Liver (tissue), 9 donors: ENCODE measurements around the gene B4GALT6. TPM values are rescaled to one million over a fixed set of nuclear protein-coding genes. Genes with fewer than 3 reads are reported as not detected.

Experiments used
- DNase-seq: peaks from one replicate; pipeline ENCODE4 v3.0.0-alpha.2; 2017; ENCODE audit warnings: low spot score
- H3K27ac ChIP-seq, 2 donors: one replicate each; pipeline ENCODE4 v1.7.0; 2013; ENCODE audit warnings: inconsistent platforms in 2 of 2, low read length in 2 of 2, control low read depth in 1 of 2, low read depth in 1 of 2, mild to moderate bottlenecking in 1 of 2
- H3K27me3 ChIP-seq, 4 donors: one replicate each; pipeline versions ENCODE4 v1.6.1 to v1.7.0; 2013; ENCODE audit warnings: low read length in 3 of 4, inconsistent platforms in 1 of 4, mild to moderate bottlenecking in 1 of 4, moderate library complexity in 1 of 4; ENCODE audit not compliant: control insufficient read depth in 4 of 4, insufficient read depth in 4 of 4
- H3K36me3 ChIP-seq, 4 donors: one replicate each; pipeline versions ENCODE4 v1.6.1 to v1.7.0; 2013; ENCODE audit warnings: low read length in 3 of 4, mild to moderate bottlenecking in 3 of 4, low read depth in 1 of 4, moderate library complexity in 1 of 4; ENCODE audit not compliant: control insufficient read depth in 4 of 4, insufficient read depth in 3 of 4
- H3K4me1 ChIP-seq, 4 donors: one replicate each; pipeline versions ENCODE4 v1.6.1 to v1.7.0; 2013; ENCODE audit warnings: low read length in 3 of 4, mild to moderate bottlenecking in 3 of 4, moderate library complexity in 1 of 4; ENCODE audit not compliant: control insufficient read depth in 4 of 4, insufficient read depth in 4 of 4
- H3K4me3 ChIP-seq, 3 donors: one replicate each; pipeline versions ENCODE4 v1.6.1 to v1.7.0; 2013; ENCODE audit warnings: low read length in 3 of 3, control low read depth in 1 of 3, low read depth in 1 of 3, mild to moderate bottlenecking in 1 of 3
- H3K9ac ChIP-seq, 2 donors: one replicate each; pipeline ENCODE4 v1.7.0; 2013; ENCODE audit warnings: low read length in 2 of 2, mild to moderate bottlenecking in 2 of 2, moderate library complexity in 2 of 2, control low read depth in 1 of 2, low read depth in 1 of 2
- H3K9me3 ChIP-seq, 4 donors: one replicate each; pipeline versions ENCODE4 v1.6.1 to v1.7.0; 2013; ENCODE audit warnings: low read length in 3 of 4; ENCODE audit not compliant: control insufficient read depth in 4 of 4
- ATF3 ChIP-seq: IDR thresholded peaks from 2 replicates; pipeline ENCODE4 v1.6.1; 2016; ENCODE audit warnings: antibody characterized with exemption
- CTCF ChIP-seq: fragments of 150-350 bp; IDR thresholded peaks from 2 replicates; pipeline ENCODE4 v1.5.1; 2017; ENCODE audit warnings: improper control_type of control experiment, low read depth, low read length; ENCODE audit not compliant: missing input control
- EGR1 ChIP-seq, 2 donors: IDR thresholded peaks; 2 replicates each; pipeline ENCODE4 v1.6.1; 2016 to 2018; ENCODE audit warnings: antibody characterized with exemption in 2 of 2, low read depth in 2 of 2
- FOXA1 ChIP-seq: IDR thresholded peaks from 2 replicates; pipeline ENCODE4 v1.6.1; 2016; ENCODE audit warnings: antibody characterized with exemption
- FOXA2 ChIP-seq: IDR thresholded peaks from 2 replicates; pipeline ENCODE4 v1.6.1; 2016; ENCODE audit warnings: antibody characterized with exemption
- HNF4G ChIP-seq: IDR thresholded peaks from 2 replicates; pipeline ENCODE4 v1.6.1; 2016; ENCODE audit warnings: antibody characterized with exemption
- JUND ChIP-seq, 2 donors: IDR thresholded peaks; 2 replicates each; pipeline ENCODE4 v1.6.1; 2016; ENCODE audit warnings: antibody characterized with exemption in 2 of 2
- MAX ChIP-seq: IDR thresholded peaks from 2 replicates; pipeline ENCODE4 v1.6.1; 2016; ENCODE audit warnings: antibody characterized with exemption
- NR2F2 ChIP-seq: IDR thresholded peaks from 2 replicates; pipeline ENCODE4 v1.6.1; 2016; ENCODE audit warnings: antibody characterized with exemption
- SP1 ChIP-seq: IDR thresholded peaks from 2 replicates; pipeline ENCODE4 v1.6.1; 2018; ENCODE audit warnings: antibody characterized with exemption, mild to moderate bottlenecking
- TAF1 ChIP-seq: conservative IDR thresholded peaks from 2 replicates; pipeline ENCODE4 v1.6.1; 2016; ENCODE audit warnings: antibody characterized with exemption, mild to moderate bottlenecking
- WGBS: extraction: QIAGEN DNeasy Blood & Tissue Kit; methylation state at CpG from one replicate; pipeline ENCODE4 v1.1.7; 2013; 5-methylcytosine and 5-hydroxymethylcytosine counted together
- polyA plus RNA-seq, 2 donors: library from polyadenylated mRNA; stranded (reverse) in 1 of 2; unstranded in 1 of 2; fragments of 200-250 nt in 1 of 2; fragments of >200 nt in 1 of 2; fragmentation: Nextera tagmentation in 1 of 2; extraction: Ambion mirVana in 1 of 2; gene quantifications; one replicate each; pipeline versions ENCODE4 v1.2.1 to v1.2.3, GENCODE V29; 2013 to 2015
- total RNA-seq, 2 donors: library from RNA; depleted of rRNA; stranded (reverse); fragments of >200 nt; gene quantifications; one replicate each; pipeline ENCODE4 v1.2.3, GENCODE V29; 2014
- TF ChIP-seq, protein P1 (sequence below): IDR thresholded peaks from 2 replicates; pipeline ENCODE4 v1.6.1; 2016; ENCODE audit warnings: antibody characterized with exemption, mild to moderate bottlenecking
- donor health status: healthy.
- donor health status: healthy.
- donor health status: healthy.
- donor health status: healthy.
- donor health status: healthy.

B4GALT6 gene
- total and polyA plus RNA-seq, 4 donors = 0.48 to 4.2 (median 0.61) TPM

DNA sequence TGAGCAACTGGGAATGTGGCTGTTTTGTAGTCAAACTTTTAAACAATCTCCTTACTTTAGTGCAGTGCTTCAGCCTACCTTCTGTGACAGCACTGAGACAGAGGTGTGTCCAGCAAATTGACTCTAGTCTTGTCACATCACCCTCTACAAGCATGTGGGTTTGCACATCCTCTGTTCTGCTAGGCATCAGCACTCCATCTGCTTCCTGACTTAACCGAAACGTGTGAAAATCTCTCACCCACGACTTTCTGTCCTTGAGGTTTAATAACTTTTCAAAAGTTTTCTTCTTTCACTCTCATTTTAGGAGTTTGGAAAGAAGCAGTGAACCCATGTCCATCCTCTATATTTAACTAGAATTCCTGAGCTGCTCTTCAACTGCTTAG, 50.1 kb downstream of the B4GALT6 start:
- H3K9me3 ChIP-seq = no peaks in the 10 kb centered on the region
- no peak for DNase-seq
- H3K27me3 ChIP-seq = no peaks in the 10 kb centered on the region
- H3K4me1 ChIP-seq = peaks cover 0 to 4% (median 0%) of the 10 kb centered on the region in 4 donors
- WGBS = 68% methylated on average over 3 of the region's 3 CpGs
- H3K9ac ChIP-seq = no peak overlapping the region
- H3K4me3 ChIP-seq = no peak overlapping the region
- H3K36me3 ChIP-seq = no peaks in the 10 kb centered on the region
- no peak for TF ChIP-seq TAF1
- no peak overlapping the region for H3K27ac ChIP-seq

DNA sequence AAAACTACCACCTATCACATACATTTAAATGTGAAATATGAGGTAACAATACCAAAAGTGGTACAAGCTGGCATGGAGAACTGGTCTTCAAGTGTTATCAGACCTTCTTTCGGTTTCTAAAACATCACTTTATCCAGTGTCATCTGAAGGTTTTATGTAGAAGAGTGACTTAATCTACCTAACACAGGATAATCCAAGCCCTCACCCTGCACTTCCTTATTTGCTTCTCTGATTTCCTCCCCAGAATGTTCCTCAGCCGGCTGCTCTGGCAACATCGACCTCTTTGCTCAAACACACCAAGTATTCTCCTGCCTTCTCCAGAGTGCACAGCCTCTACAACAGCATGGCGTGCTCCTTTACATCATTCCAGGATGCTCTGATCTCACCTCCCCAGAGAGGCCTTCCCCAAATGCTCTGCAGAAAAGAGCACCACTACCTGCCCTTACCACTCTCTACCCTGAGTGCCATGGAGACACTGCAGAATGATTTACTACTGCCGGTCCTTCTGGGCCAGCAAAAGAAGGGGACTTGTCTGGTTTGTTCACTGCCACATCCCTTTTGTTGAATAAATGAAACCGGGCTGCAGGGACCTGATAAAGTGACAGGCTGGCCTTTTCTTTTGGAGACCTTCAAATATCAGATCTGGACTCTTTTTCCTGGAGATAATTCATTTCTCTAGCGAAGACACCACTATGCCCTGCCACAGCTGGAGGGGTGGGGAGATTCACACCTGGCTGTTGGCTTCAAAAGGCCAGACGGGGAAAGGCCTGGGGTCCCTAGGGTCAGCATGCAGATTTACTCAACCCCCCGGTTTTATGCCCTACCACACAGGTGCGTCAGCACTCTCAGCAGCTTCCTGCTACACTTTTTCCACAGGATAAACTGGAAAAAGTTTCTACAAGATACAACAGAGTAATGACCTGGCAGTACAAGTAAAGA, 50.7 kb downstream of the B4GALT6 start:
- Histone ChIP-seq H3K36me3 (no peaks in the 10 kb centered on the region), H3K9ac (no peak overlapping the region), H3K4me3 (no peak overlapping the region), H3K27me3 (no peaks in the 10 kb centered on the region), H3K4me1 (peaks cover 0 to 4% (median 0%) of the 10 kb centered on the region in 4 donors), H3K9me3 (no peaks in the 10 kb centered on the region), H3K27ac (no peak overlapping the region)
- 79% methylated on average over 10 of the region's 10 CpGs for WGBS
- no peak for DNase-seq
- TF ChIP-seq TAF1 (no peak), CTCF (no peak), FOXA2 (no peak), NR2F2 (no peak), MAX (no peak), ATF3 (no peak), FOXA1 (no peak), JUND (IDR thresholded peaks at IDR 0.05) (no peak)
- TF ChIP-seq, protein P1, sequence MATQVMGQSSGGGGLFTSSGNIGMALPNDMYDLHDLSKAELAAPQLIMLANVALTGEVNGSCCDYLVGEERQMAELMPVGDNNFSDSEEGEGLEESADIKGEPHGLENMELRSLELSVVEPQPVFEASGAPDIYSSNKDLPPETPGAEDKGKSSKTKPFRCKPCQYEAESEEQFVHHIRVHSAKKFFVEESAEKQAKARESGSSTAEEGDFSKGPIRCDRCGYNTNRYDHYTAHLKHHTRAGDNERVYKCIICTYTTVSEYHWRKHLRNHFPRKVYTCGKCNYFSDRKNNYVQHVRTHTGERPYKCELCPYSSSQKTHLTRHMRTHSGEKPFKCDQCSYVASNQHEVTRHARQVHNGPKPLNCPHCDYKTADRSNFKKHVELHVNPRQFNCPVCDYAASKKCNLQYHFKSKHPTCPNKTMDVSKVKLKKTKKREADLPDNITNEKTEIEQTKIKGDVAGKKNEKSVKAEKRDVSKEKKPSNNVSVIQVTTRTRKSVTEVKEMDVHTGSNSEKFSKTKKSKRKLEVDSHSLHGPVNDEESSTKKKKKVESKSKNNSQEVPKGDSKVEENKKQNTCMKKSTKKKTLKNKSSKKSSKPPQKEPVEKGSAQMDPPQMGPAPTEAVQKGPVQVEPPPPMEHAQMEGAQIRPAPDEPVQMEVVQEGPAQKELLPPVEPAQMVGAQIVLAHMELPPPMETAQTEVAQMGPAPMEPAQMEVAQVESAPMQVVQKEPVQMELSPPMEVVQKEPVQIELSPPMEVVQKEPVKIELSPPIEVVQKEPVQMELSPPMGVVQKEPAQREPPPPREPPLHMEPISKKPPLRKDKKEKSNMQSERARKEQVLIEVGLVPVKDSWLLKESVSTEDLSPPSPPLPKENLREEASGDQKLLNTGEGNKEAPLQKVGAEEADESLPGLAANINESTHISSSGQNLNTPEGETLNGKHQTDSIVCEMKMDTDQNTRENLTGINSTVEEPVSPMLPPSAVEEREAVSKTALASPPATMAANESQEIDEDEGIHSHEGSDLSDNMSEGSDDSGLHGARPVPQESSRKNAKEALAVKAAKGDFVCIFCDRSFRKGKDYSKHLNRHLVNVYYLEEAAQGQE = no peak

GRCh38 chr18:31632356-31632755, 52.0 kb downstream of the B4GALT6 start:
- Histone ChIP-seq H3K9me3 (no peaks in the 10 kb centered on the region), H3K4me3 (no peak overlapping the region), H3K36me3 (no peaks in the 10 kb centered on the region), H3K27me3 (no peaks in the 10 kb centered on the region), H3K4me1 (peaks cover 0 to 1% (median 0%) of the 10 kb centered on the region in 4 donors), H3K9ac (no peak overlapping the region), H3K27ac (no peak overlapping the region)
- no peak for DNase-seq
- WGBS = 91% methylated on average over 1 of the region's 1 CpG
- no peak for TF ChIP-seq EGR1 (IDR thresholded peaks at IDR 0.05; ENCODE audit: low read depth in 2 of 2)
- TF ChIP-seq SP1 = no peak
- TF ChIP-seq, protein P1 = no peak
- no peak for TF ChIP-seq HNF4G
- TF ChIP-seq FOXA1 = no peak
- no peak for TF ChIP-seq CTCF
- no peak for TF ChIP-seq MAX
- TF ChIP-seq ATF3 = no peak
